Smooth muscle cell (in vitro differentiated cells): ENCODE results near the gene TUBB4B. TPM values are rescaled to one million over a fixed set of nuclear protein-coding genes. Genes with fewer than 3 reads are reported as not detected.
A peak's percentile ranks its signal among the peaks of the same experiment; 100 is the strongest.

Experiments
- DNase-seq: peaks from one replicate; lab custom pipeline; 2025; ENCODE audit not compliant: unreplicated experiment; lab: John Stamatoyannopoulos, UW
- H2AFZ ChIP-seq: fragments of 200-600 bp; sonication (generic); 2 replicates; pipeline ENCODE4 v1.6.0; 2016; ENCODE audit warnings: antibody characterized with exemption, low read depth, mild to moderate bottlenecking
- H3F3A ChIP-seq: fragments of 200-600 bp; sonication (generic); 2 replicates; pipeline ENCODE4 v1.6.0; 2017; ENCODE audit warnings: antibody characterized with exemption, low read depth
- H3K27ac ChIP-seq: fragments of 200-600 bp; sonication (generic); 2 replicates; pipeline ENCODE4 v1.5.1; 2016; ENCODE audit warnings: low read depth, mild to moderate bottlenecking
- H3K27me3 ChIP-seq: fragments of 200-600 bp; sonication (generic); 2 replicates; pipeline ENCODE4 v1.6.1; 2016; ENCODE audit warnings: low read depth, mild to moderate bottlenecking
- H3K36me3 ChIP-seq: fragments of 200-600 bp; sonication (generic); 2 replicates; pipeline ENCODE4 v1.5.1; 2016; ENCODE audit warnings: low read depth
- H3K4me1 ChIP-seq: fragments of 200-600 bp; sonication (generic); 2 replicates; pipeline ENCODE4 v1.5.1; 2016; ENCODE audit warnings: low read depth
- H3K4me2 ChIP-seq: fragments of 200-600 bp; sonication (generic); 2 replicates; pipeline ENCODE4 v1.6.0; 2016; ENCODE audit warnings: mild to moderate bottlenecking
- H3K4me3 ChIP-seq: fragments of 200-600 bp; sonication (generic); 2 replicates; pipeline ENCODE4 v1.5.1; 2016; ENCODE audit warnings: mild to moderate bottlenecking
- H3K79me2 ChIP-seq: fragments of 200-600 bp; sonication (generic); 2 replicates; pipeline ENCODE4 v1.6.0; 2016; ENCODE audit warnings: low read depth, mild to moderate bottlenecking
- H3K9ac ChIP-seq: fragments of 200-600 bp; sonication (generic); 2 replicates; pipeline ENCODE4 v1.6.0; 2016; ENCODE audit warnings: low read depth
- H3K9me3 ChIP-seq: fragments of 200-600 bp; sonication (generic); replicated peaks from 2 replicates; pipeline ENCODE4 v1.5.1; 2016; ENCODE audit warnings: low read depth
- H4K20me1 ChIP-seq: fragments of 200-600 bp; sonication (generic); 2 replicates; pipeline ENCODE4 v1.6.0; 2016; ENCODE audit warnings: low read depth
- WGBS: methylation state at CpG from one replicate; pipeline ENCODE4 v1.1.7; 2016; ENCODE audit warnings: low lambda C conversion rate; 5-methylcytosine and 5-hydroxymethylcytosine counted together
- polyA plus RNA-seq: library from polyadenylated mRNA; unstranded; fragments of >200 nt; fragmentation: Nextera tagmentation; extraction: Ambion mirVana; gene quantifications from 2 replicates; pipeline ENCODE4 v1.2.1, GENCODE V29; 2016
- total RNA-seq: library from RNA; depleted of rRNA; stranded (reverse); fragments of >200 nt; gene quantifications from 2 replicates; pipeline ENCODE4 v1.2.3, GENCODE V29; 2014
- TF ChIP-seq, protein P1 (sequence below): fragments of 200-600 bp; sonication (generic); IDR thresholded peaks from 2 replicates; pipeline ENCODE4 v1.5.1; 2017; ENCODE audit warnings: borderline replicate concordance, mild to moderate bottlenecking, antibody characterized with exemption; ENCODE audit not compliant: insufficient read depth, poor library complexity, severe bottlenecking

TUBB4B gene
- total and polyA plus RNA-seq, 2 experiments from 2014 or later = 164 to 317 TPM

DNA sequence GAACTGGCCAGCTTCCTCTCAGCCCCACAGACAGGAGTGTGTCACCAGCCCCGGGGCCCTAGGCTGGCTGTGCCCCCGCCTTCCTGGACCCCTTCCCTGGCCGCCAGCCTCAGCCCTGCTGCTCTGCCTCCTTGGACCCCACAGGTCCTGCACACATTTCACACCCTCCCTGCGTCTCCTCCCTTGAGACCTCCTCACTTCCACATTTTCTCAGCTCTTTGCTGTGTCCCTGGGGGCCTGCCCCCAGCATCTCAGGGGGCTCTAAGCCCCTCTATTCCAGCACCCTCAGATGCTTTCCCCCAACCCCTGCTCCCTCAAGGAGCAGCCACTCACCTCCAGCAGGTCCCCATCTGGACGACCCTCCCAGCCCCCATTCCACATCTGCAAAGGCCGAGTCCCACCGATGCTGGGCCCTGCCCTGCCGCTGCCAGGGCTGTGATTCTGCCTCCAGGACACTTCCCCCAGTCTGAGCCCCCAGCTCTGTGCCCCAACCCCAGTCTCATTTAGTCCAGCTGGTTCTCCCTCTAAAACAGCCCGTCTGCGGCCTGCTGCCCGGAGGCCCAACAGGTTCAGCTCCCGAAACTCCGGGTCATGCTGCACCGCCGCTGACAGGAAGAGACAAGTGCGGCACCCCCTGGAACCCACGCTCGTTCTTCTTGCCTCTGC, 6.2 kb upstream of the TUBB4B start:
- TF ChIP-seq, protein P1, sequence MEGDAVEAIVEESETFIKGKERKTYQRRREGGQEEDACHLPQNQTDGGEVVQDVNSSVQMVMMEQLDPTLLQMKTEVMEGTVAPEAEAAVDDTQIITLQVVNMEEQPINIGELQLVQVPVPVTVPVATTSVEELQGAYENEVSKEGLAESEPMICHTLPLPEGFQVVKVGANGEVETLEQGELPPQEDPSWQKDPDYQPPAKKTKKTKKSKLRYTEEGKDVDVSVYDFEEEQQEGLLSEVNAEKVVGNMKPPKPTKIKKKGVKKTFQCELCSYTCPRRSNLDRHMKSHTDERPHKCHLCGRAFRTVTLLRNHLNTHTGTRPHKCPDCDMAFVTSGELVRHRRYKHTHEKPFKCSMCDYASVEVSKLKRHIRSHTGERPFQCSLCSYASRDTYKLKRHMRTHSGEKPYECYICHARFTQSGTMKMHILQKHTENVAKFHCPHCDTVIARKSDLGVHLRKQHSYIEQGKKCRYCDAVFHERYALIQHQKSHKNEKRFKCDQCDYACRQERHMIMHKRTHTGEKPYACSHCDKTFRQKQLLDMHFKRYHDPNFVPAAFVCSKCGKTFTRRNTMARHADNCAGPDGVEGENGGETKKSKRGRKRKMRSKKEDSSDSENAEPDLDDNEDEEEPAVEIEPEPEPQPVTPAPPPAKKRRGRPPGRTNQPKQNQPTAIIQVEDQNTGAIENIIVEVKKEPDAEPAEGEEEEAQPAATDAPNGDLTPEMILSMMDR = no peak
- Histone ChIP-seq H3K4me3 (no peak overlapping the region), H4K20me1 (peaks cover 16% of the 10 kb centered on the region), H2AFZ (no peak overlapping the region), H3K36me3 (no peaks in the 10 kb centered on the region), H3K9me3 (no peaks in the 10 kb centered on the region), H3K4me1 (peaks cover 7% of the 10 kb centered on the region), H3K79me2 (peaks cover 15% of the 10 kb centered on the region), H3K27ac (no peak overlapping the region), H3K4me2 (no peak overlapping the region), H3K9ac (no peak overlapping the region), H3K27me3 (no peaks in the 10 kb centered on the region), H3F3A (no peaks in the 10 kb centered on the region)
- WGBS = 83% methylated on average over 18 of the region's 18 CpGs
- DNase-seq = no peak

DNA sequence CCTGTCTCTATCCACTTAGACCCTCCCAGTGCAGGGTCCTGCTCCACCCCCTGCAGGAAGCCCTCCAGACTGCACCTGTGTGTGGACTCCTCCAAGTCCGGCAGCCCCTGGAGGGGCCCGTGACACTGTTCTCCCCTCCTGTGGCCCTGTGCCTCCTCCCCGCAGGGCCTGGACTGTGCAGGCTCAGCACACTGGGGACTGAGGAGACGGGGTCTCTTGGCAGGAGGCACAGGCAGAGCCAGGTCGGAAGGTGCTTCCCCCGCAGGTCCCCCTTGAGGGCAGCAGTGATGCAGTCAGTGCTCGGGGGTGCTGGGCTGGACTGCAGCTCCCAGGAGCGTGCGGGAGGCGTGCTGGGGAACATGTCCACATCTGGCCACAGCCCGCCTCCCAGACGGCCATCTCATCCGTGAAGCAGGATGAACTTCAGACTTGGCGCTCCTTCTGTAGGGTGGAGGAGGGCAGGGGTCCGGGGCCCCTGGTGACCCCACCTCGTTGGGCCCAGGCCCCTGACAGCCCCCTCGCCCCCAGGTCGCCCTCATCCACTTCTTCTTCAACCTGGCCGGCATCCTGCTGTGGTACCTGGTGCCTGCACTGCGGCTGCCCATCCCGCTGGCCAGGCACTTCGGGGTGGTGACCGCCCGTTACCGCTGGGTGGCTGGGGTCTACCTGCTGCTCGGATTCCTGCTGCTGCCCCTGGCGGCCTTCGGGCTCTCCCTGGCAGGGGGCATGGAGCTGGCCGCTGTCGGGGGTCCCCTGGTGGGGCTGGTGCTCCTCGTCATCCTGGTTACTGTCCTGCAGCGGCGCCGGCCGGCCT, 5.5 kb upstream of the TUBB4B start:
- peak overlapping the region; percentile 64 for H3K4me2 ChIP-seq
- 87% methylated on average over 35 of the region's 35 CpGs for WGBS
- peaks cover 7% of the 10 kb centered on the region for H3K4me1 ChIP-seq
- peaks cover 16% of the 10 kb centered on the region for H4K20me1 ChIP-seq
- H3K79me2 ChIP-seq = peaks cover 15% of the 10 kb centered on the region
- H3K4me3 ChIP-seq = peak overlapping the region; percentile 16
- no peaks in the 10 kb centered on the region for H3K27me3 ChIP-seq
- H3K27ac ChIP-seq = no peak overlapping the region
- H3K36me3 ChIP-seq = no peaks in the 10 kb centered on the region
- H2AFZ ChIP-seq = no peak overlapping the region
- DNase-seq = no peak
- H3K9ac ChIP-seq = no peak overlapping the region
- TF ChIP-seq, protein P1 = no peak
- H3F3A ChIP-seq = peaks cover 5% of the 10 kb centered on the region
- H3K9me3 ChIP-seq = no peaks in the 10 kb centered on the region

DNA sequence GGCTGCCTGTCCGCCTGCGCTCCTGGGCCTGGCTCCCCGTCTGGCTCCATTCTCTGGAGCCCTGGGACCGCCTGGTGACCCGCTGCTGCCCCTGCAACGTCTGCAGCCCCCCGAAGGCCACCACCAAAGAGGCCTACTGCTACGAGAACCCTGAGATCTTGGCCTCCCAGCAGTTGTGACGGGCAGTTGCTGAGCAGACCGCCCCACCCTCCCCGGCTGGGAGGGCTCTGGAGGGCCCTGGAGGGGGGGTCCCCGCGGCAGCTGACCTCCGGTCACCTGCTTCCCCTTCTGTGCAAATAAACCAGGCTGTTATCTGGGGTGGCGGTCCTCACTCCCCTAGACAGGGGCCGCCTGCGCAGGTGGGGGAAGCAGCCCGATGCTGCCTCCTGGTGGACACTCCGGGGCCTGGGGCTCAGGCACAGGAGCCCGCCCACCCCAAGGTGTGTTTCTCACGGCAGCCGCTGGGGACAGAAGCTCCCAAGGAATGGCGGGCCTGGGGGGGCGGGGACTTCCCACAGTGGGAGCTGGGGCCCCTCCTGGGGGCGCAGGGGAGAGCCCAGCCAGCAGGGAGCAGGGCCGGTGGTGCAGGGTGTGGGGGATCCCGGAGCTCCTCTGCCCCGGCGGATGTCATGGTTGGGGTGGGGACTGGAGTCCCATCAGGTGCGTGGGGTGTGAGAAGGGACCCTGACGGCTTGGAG, 4.7 kb upstream of the TUBB4B start:
- Histone ChIP-seq H3K9me3 (no peaks in the 10 kb centered on the region), H3K4me3 (peak overlapping the region; percentile 16), H3K27me3 (no peaks in the 10 kb centered on the region), H2AFZ (no peak overlapping the region), H3K9ac (no peak overlapping the region), H3K36me3 (no peaks in the 10 kb centered on the region), H3K4me2 (peak overlapping the region; percentile 64), H4K20me1 (peaks cover 16% of the 10 kb centered on the region), H3K4me1 (peaks cover 7% of the 10 kb centered on the region), H3F3A (peaks cover 5% of the 10 kb centered on the region), H3K27ac (no peak overlapping the region), H3K79me2 (peaks cover 15% of the 10 kb centered on the region)
- TF ChIP-seq, protein P1 = peak; percentile 99
- WGBS = 30% methylated on average over 31 of the region's 31 CpGs
- peak; percentile 64 for DNase-seq
